GM12891 (cell line): ENCODE data around the gene TRAF3IP3.

Experiments used
- POLR2A ChIP-seq: IDR thresholded peaks from 2 replicates; pipeline ENCODE4 v1.6.1; 2011; ENCODE audit warnings: low read depth, low read length, control low read depth
- POLR2AphosphoS5 ChIP-seq: IDR thresholded peaks from 2 replicates; pipeline ENCODE4 v1.6.1; 2011; ENCODE audit warnings: low read depth, low read length, control low read depth
- SPI1 ChIP-seq: IDR thresholded peaks from 2 replicates; pipeline ENCODE4 v1.6.1; 2011; ENCODE audit warnings: low read depth, low read length, control low read depth
- TAF1 ChIP-seq: IDR thresholded peaks from 2 replicates; pipeline ENCODE4 v1.6.1; 2011; ENCODE audit warnings: low read depth, low read length, control low read depth

- TF ChIP-seq POLR2A (no peak), POLR2AphosphoS5 (no peak), TAF1 (no peak), SPI1 (no peak)
Observed at GRCh38 chr1:209710847-209711246, 45.0 kb upstream of the TRAF3IP3 start.
